Lung (tissue), 12 donors: ENCODE measurements around the gene ABCB8. TPM values are rescaled to one million over a fixed set of nuclear protein-coding genes. Genes with fewer than 3 reads are reported as not detected.

Experiments
- ATAC-seq: fragments of 200-7000 bp; cut with Tn5 transposase; one replicate; pipeline ENCODE4 v1.9.1; 2020; ENCODE audit warnings: moderate number of reproducible peaks; ENCODE audit not compliant: insufficient read depth, low FRiP score
- DNase-seq, 3 donors: peaks; one replicate each; pipeline ENCODE4 v3.0.0-alpha.2; 2013 to 2017
- H3K27ac ChIP-seq, 2 donors: one replicate each; pipeline ENCODE4 v1.5.1; 2013; ENCODE audit warnings: mild to moderate bottlenecking in 2 of 2, moderate library complexity in 2 of 2, control low read depth in 1 of 2, inconsistent platforms in 1 of 2, low read depth in 1 of 2, low read length in 1 of 2
- H3K27me3 ChIP-seq, 3 donors: one replicate each; pipeline ENCODE4 v1.5.1; 2013; ENCODE audit warnings: low read length in 2 of 3; ENCODE audit not compliant: control insufficient read depth in 3 of 3, insufficient read depth in 3 of 3
- H3K36me3 ChIP-seq, 4 donors: one replicate each; pipeline ENCODE4 v1.5.1; 2013; ENCODE audit warnings: low read length in 4 of 4, mild to moderate bottlenecking in 1 of 4, moderate library complexity in 1 of 4; ENCODE audit not compliant: control insufficient read depth in 4 of 4, insufficient read depth in 4 of 4
- H3K4me1 ChIP-seq, 5 donors: one replicate each; pipeline ENCODE4 v1.5.1; 2013; ENCODE audit warnings: low read length in 5 of 5, mild to moderate bottlenecking in 2 of 5, moderate library complexity in 1 of 5; ENCODE audit not compliant: control insufficient read depth in 5 of 5, insufficient read depth in 5 of 5
- H3K4me3 ChIP-seq: one replicate; pipeline ENCODE4 v1.5.1; 2013; ENCODE audit warnings: mild to moderate bottlenecking, control low read depth, moderate library complexity
- H3K9ac ChIP-seq, 2 donors: one replicate each; pipeline ENCODE4 v1.5.1; 2013; ENCODE audit warnings: low read length in 2 of 2, control low read depth in 1 of 2; ENCODE audit not compliant: insufficient read depth in 1 of 2
- H3K9me3 ChIP-seq, 4 donors: one replicate each; pipeline ENCODE4 v1.5.1; 2013; ENCODE audit warnings: low read length in 3 of 4, mild to moderate bottlenecking in 1 of 4, moderate library complexity in 1 of 4; ENCODE audit not compliant: control insufficient read depth in 4 of 4, insufficient read depth in 3 of 4
- CTCF ChIP-seq: IDR thresholded peaks from 2 replicates; pipeline ENCODE4 v1.5.1; 2012; ENCODE audit warnings: mild to moderate bottlenecking; ENCODE audit errors: control extremely low read depth, extremely low read depth
- WGBS, 2 donors: extraction: QIAGEN DNeasy Blood & Tissue Kit; methylation state at CpG; one replicate each; pipeline ENCODE4 v1.1.7; 2013; 5-methylcytosine and 5-hydroxymethylcytosine counted together
- polyA plus RNA-seq, 2 donors: library from polyadenylated mRNA; stranded (reverse); fragments of 200-250 nt; gene quantifications; one replicate each; pipeline ENCODE4 v1.2.1, GENCODE V29; 2013
- total RNA-seq, 2 donors: library from RNA; depleted of rRNA in 1 of 2; stranded (reverse); fragments of >200 nt in 1 of 2; gene quantifications; one replicate each; pipeline ENCODE4 v1.2.1, GENCODE V29; 2014 to 2021
- donor health status: control.
- donor health status: control.
- donor health status: Bipolar disorder and iron deficiency.
- donor health status: healthy.
- donor health status: DM: yes; HTN: yes; CAD: no.

Gene ABCB8
- total and polyA plus RNA-seq, 4 donors: 21.8 to 61.5 (median 28.8) TPM

GRCh38 chr7:151043959-151044358 is 15.7 kb downstream of the ABCB8 start:
- TF ChIP-seq CTCF: no peak
- ATAC-seq: no peak
- Histone ChIP-seq H3K9ac (no peak overlapping the region), H3K4me1 (peaks cover 0 to 34% (median 3%) of the 10 kb centered on the region in 5 donors), H3K9me3 (peaks cover 0 to 2% (median 0%) of the 10 kb centered on the region in 4 donors), H3K27ac (no peak overlapping the region), H3K27me3 (no peaks in the 10 kb centered on the region), H3K36me3 (peaks cover 0 to 12% (median 3%) of the 10 kb centered on the region in 4 donors), H3K4me3 (no peak overlapping the region)
- DNase-seq: no peak
- 97% methylated on average over 20 of the region's 20 CpGs for WGBS, 2 donors

GRCh38 chr7:151045262-151045661 is 17.0 kb downstream of the ABCB8 start:
- H3K9ac ChIP-seq: no peak overlapping the region
- H3K27ac ChIP-seq: no peak overlapping the region
- H3K36me3 ChIP-seq: peaks cover 0 to 12% (median 3%) of the 10 kb centered on the region in 4 donors
- H3K27me3 ChIP-seq: no peaks in the 10 kb centered on the region
- H3K4me1 ChIP-seq: peaks cover 0 to 26% (median 0%) of the 10 kb centered on the region in 5 donors
- no peak for TF ChIP-seq CTCF
- ATAC-seq (no peak), DNase-seq (no peak)
- H3K4me3 ChIP-seq: no peak overlapping the region
- whole genome bisulfite sequencing, 2 donors: 91% methylated on average over 11 of the region's 11 CpGs
- peaks cover 0 to 2% (median 0%) of the 10 kb centered on the region in 4 donors for H3K9me3 ChIP-seq

GRCh38 chr7:151045967-151046366 is 17.7 kb downstream of the ABCB8 start:
- no peak overlapping the region for H3K27ac ChIP-seq
- no peak for TF ChIP-seq CTCF
- ATAC-seq (no peak), DNase-seq (no peak)
- peaks cover 0 to 26% (median 2%) of the 10 kb centered on the region in 5 donors for H3K4me1 ChIP-seq
- H3K9me3 ChIP-seq: peaks cover 0 to 2% (median 0%) of the 10 kb centered on the region in 4 donors
- 89 to 94% methylated on average over 9 of the region's 9 CpGs for WGBS, 2 donors
- H3K36me3 ChIP-seq: peaks cover 0 to 12% (median 3%) of the 10 kb centered on the region in 4 donors
- H3K9ac ChIP-seq: no peak overlapping the region
- no peak overlapping the region for H3K4me3 ChIP-seq
- peaks cover 0 to 5% (median 0%) of the 10 kb centered on the region in 3 donors for H3K27me3 ChIP-seq
